Cardiac fibroblast (primary cell): ENCODE results near the gene GALM.

Experiments used
- DNase-seq, 2 donors: peaks; one replicate each; pipeline versions ENCODE4 v3.0.0 to v3.0.0-alpha.2; 2010; ENCODE audit warnings: low read depth in 2 of 2
- H3K4me3 ChIP-seq, 2 donors: replicated peaks in 1 of 2; 1 replicate in 1 of 2; 2 replicates in 1 of 2; pipeline ENCODE4 v1.5.1; 2011; ENCODE audit warnings: low read depth in 2 of 2, low read length in 2 of 2, mild to moderate bottlenecking in 2 of 2, moderate library complexity in 1 of 2
- CTCF ChIP-seq: IDR thresholded peaks from one replicate; pipeline ENCODE4 v1.5.1; 2011; ENCODE audit warnings: low read depth, mild to moderate bottlenecking, low read length, inconsistent platforms

GALM gene

GRCh38 chr2:38655441-38655840, 10.5 kb upstream of the GALM start:
- no peak for TF ChIP-seq CTCF
- DNase-seq, result no peak
- no peak overlapping the region for H3K4me3 ChIP-seq

- no peak for TF ChIP-seq CTCF
- DNase-seq, result no peak
- H3K4me3 ChIP-seq, result no peak overlapping the region
Measured at GRCh38 chr2:38656866-38657480, 8.9 kb upstream of the GALM start.

- no peak for TF ChIP-seq CTCF
- H3K4me3 ChIP-seq, result no peak overlapping the region
- DNase-seq, result no peak
Measured at GRCh38 chr2:38658613-38659012, 7.3 kb upstream of the GALM start.

- no peak overlapping the region for H3K4me3 ChIP-seq
- TF ChIP-seq CTCF, result no peak
- no peak for DNase-seq
Measured at GRCh38 chr2:38659115-38659514, 6.8 kb upstream of the GALM start.

- TF ChIP-seq CTCF, result no peak
- no peak for DNase-seq
- no peak overlapping the region for H3K4me3 ChIP-seq
Measured at GRCh38 chr2:38660282-38660681, 5.6 kb upstream of the GALM start.

GRCh38 chr2:38661306-38661705, 4.6 kb upstream of the GALM start:
- TF ChIP-seq CTCF, result no peak
- DNase-seq, result peak in 1 of 2 donors; percentile 16
- H3K4me3 ChIP-seq, result no peak overlapping the region

- TF ChIP-seq CTCF, result no peak
- H3K4me3 ChIP-seq, result peak overlapping the region; percentile 59 to 67
- DNase-seq, result peak in 1 of 2 donors; percentile 10
Measured at GRCh38 chr2:38666556-38666910, 619 bp downstream of the GALM start.
